Neural cell (in vitro differentiated cells): ENCODE results near the gene AGAP2. TPM values are rescaled to one million over a fixed set of nuclear protein-coding genes. Genes with fewer than 3 reads are reported as not detected.

Experiments
- H2AFZ ChIP-seq: fragments of 200-600, 300-800 bp; sonication (generic), shearing (Covaris generic); 2 replicates; pipeline ENCODE4 v1.6.0; 2014; ENCODE audit warnings: low read depth, mild to moderate bottlenecking, antibody characterized with exemption, low read length, moderate library complexity
- H3F3A ChIP-seq: fragments of 200-600 bp; shearing (Covaris generic); 2 replicates; pipeline ENCODE4 v1.6.1; 2016; ENCODE audit warnings: mild to moderate bottlenecking, moderate library complexity, mixed read lengths, antibody characterized with exemption, low read length; ENCODE audit not compliant: insufficient read depth, poor library complexity, severe bottlenecking
- H3K27ac ChIP-seq: fragments of 200-600, 300-800 bp; sonication (generic), shearing (Covaris generic); 2 replicates; pipeline ENCODE4 v1.5.1; 2014; ENCODE audit warnings: mild to moderate bottlenecking, low read length, moderate library complexity
- H3K27me3 ChIP-seq: fragments of 300-800, 200-600 bp; sonication (generic), shearing (Covaris generic); 2 replicates; pipeline ENCODE4 v1.6.0; 2014; ENCODE audit warnings: mild to moderate bottlenecking, low read depth, low read length, moderate library complexity; ENCODE audit not compliant: insufficient read depth
- H3K36me3 ChIP-seq: fragments of 300-800, 200-600 bp; sonication (generic), shearing (Covaris generic); 2 replicates; pipeline ENCODE4 v1.5.1; 2014; ENCODE audit warnings: mild to moderate bottlenecking, antibody characterized with exemption, low read length, moderate library complexity; ENCODE audit not compliant: insufficient read depth
- H3K4me2 ChIP-seq: fragments of 300-800, 200-600 bp; sonication (generic), shearing (Covaris generic); 2 replicates; pipeline ENCODE4 v1.6.0; 2014; ENCODE audit warnings: mild to moderate bottlenecking, low read length
- H3K4me3 ChIP-seq: fragments of 300-800, 200-600 bp; sonication (generic), shearing (Covaris generic); 2 replicates; pipeline ENCODE4 v1.5.1; 2014; ENCODE audit warnings: mild to moderate bottlenecking, low read length, moderate library complexity
- H3K79me2 ChIP-seq: fragments of 200-600 bp; shearing (Covaris generic); replicated peaks from 2 replicates; pipeline ENCODE4 v1.6.0; 2014; ENCODE audit warnings: mild to moderate bottlenecking, low read length, moderate library complexity; ENCODE audit not compliant: insufficient read depth
- H3K9ac ChIP-seq: fragments of 300-800, 200-600 bp; sonication (generic), shearing (Covaris generic); 2 replicates; pipeline ENCODE4 v1.6.1; 2016; ENCODE audit warnings: mild to moderate bottlenecking, low read length, mixed read lengths
- H3K9me2 ChIP-seq: fragments of 200-600 bp; shearing (Covaris generic); 2 replicates; pipeline ENCODE4 v1.6.1; 2016; ENCODE audit warnings: mild to moderate bottlenecking, low read length, mixed read lengths; ENCODE audit not compliant: insufficient read depth
- H3K9me3 ChIP-seq: fragments of 200-600, 300-800 bp; sonication (generic), shearing (Covaris generic); 2 replicates; pipeline ENCODE4 v1.6.1; 2016; ENCODE audit warnings: mild to moderate bottlenecking, mixed run types, low read length, moderate library complexity, mixed read lengths
- H4K20me1 ChIP-seq: fragments of 200-600 bp; shearing (Covaris generic); 2 replicates; pipeline ENCODE4 v1.6.1; 2016; ENCODE audit warnings: mild to moderate bottlenecking, mixed run types; ENCODE audit not compliant: insufficient read depth
- CTCF ChIP-seq: fragments of 450-650 bp; IDR thresholded peaks from 2 replicates; pipeline ENCODE4 v1.5.1; 2014; ENCODE audit warnings: antibody characterized with exemption, mild to moderate bottlenecking, moderate library complexity; ENCODE audit not compliant: poor library complexity, severe bottlenecking
- EP300 ChIP-seq: fragments of 450-650 bp; conservative IDR thresholded peaks from 2 replicates; pipeline ENCODE4 v1.6.1; 2014; ENCODE audit warnings: antibody characterized with exemption, mild to moderate bottlenecking, moderate library complexity; ENCODE audit not compliant: poor library complexity, severe bottlenecking
- EZH2 ChIP-seq: fragments of 200-600, 300-800 bp; shearing (Covaris generic), sonication (generic); IDR thresholded peaks from 2 replicates; pipeline ENCODE4 v1.6.1; 2014; ENCODE audit warnings: antibody characterized with exemption, low read length, borderline replicate concordance, mild to moderate bottlenecking; ENCODE audit not compliant: insufficient read depth, poor library complexity, severe bottlenecking
- MXI1 ChIP-seq: fragments of 450-650 bp; conservative IDR thresholded peaks from 2 replicates; pipeline ENCODE4 v1.6.1; 2014; ENCODE audit warnings: antibody characterized with exemption, mild to moderate bottlenecking; ENCODE audit not compliant: poor library complexity, severe bottlenecking
- POLR2AphosphoS5 ChIP-seq: IDR thresholded peaks from 2 replicates; pipeline ENCODE4 v1.6.1; 2012
- RAD21 ChIP-seq: fragments of 450-650 bp; conservative IDR thresholded peaks from 2 replicates; pipeline ENCODE4 v1.6.1; 2014; ENCODE audit warnings: antibody characterized with exemption, mild to moderate bottlenecking, moderate library complexity
- REST ChIP-seq: IDR thresholded peaks from 2 replicates; pipeline ENCODE4 v1.6.1; 2012; ENCODE audit warnings: borderline replicate concordance
- SMC3 ChIP-seq: fragments of 450-650 bp; conservative IDR thresholded peaks from 2 replicates; pipeline ENCODE4 v1.6.1; 2014; ENCODE audit warnings: antibody characterized with exemption, mild to moderate bottlenecking, moderate library complexity; ENCODE audit not compliant: poor library complexity
- TAF1 ChIP-seq: IDR thresholded peaks from 2 replicates; pipeline ENCODE4 v1.6.1; 2012; ENCODE audit warnings: low read depth
- polyA plus RNA-seq: library from polyadenylated mRNA; depleted of rRNA; stranded (reverse); fragments of >200 nt; gene quantifications from 2 replicates; pipeline ENCODE4 v1.2.3, GENCODE V29; 2014

The AGAP2 gene
- polyA plus RNA-seq, 1 donor from 2014 or later: 19.3 TPM

GRCh38 chr12:57758552-57759359 lies 20.2 kb upstream of the AGAP2 start:
- Histone ChIP-seq H3K9ac (no peak overlapping the region), H3K79me2 (no peaks in the 10 kb centered on the region), H3K36me3 (no peaks in the 10 kb centered on the region), H3F3A (no peaks in the 10 kb centered on the region), H3K9me3 (no peaks in the 10 kb centered on the region), H3K4me3 (no peak overlapping the region), H3K4me2 (no peak overlapping the region), H2AFZ (no peak overlapping the region), H3K9me2 (no peaks in the 10 kb centered on the region), H4K20me1 (no peaks in the 10 kb centered on the region), H3K27me3 (peaks cover 15% of the 10 kb centered on the region), H3K27ac (no peak overlapping the region)
- no peak for TF ChIP-seq RAD21
- no peak for TF ChIP-seq EZH2
- no peak for TF ChIP-seq SMC3
- no peak for TF ChIP-seq MXI1
- TF ChIP-seq EP300: no peak
- TF ChIP-seq REST: no peak
- TF ChIP-seq POLR2AphosphoS5: no peak
- no peak for TF ChIP-seq CTCF
- TF ChIP-seq TAF1: no peak

GRCh38 chr12:57757771-57758170 lies 19.2 kb upstream of the AGAP2 start:
- Histone ChIP-seq H3K4me3 (no peak overlapping the region), H2AFZ (no peak overlapping the region), H3K9me3 (no peaks in the 10 kb centered on the region), H3K79me2 (no peaks in the 10 kb centered on the region), H3K4me2 (no peak overlapping the region), H3K36me3 (no peaks in the 10 kb centered on the region), H3K9ac (no peak overlapping the region), H3F3A (no peaks in the 10 kb centered on the region), H3K9me2 (no peaks in the 10 kb centered on the region), H3K27ac (no peak overlapping the region), H3K27me3 (peaks cover 5% of the 10 kb centered on the region), H4K20me1 (no peaks in the 10 kb centered on the region)
- no peak for TF ChIP-seq RAD21
- TF ChIP-seq EZH2: no peak
- no peak for TF ChIP-seq SMC3
- no peak for TF ChIP-seq POLR2AphosphoS5
- no peak for TF ChIP-seq CTCF
- no peak for TF ChIP-seq REST
- TF ChIP-seq MXI1: no peak
- TF ChIP-seq TAF1: no peak
- no peak for TF ChIP-seq EP300
